HepG2 (cell line): ENCODE results near the gene DENND10. TPM values are rescaled to one million over a fixed set of nuclear protein-coding genes. Genes with fewer than 3 reads are reported as not detected.

Experiments used
- ARID3A ChIP-seq: IDR thresholded peaks from 2 replicates; pipeline ENCODE4 v1.6.1; 2012; ENCODE audit warnings: low read depth, low read length, improper control_type of control experiment
- ATAD3A ChIP-seq: sonication (generic); formaldehyde crosslinking; IDR thresholded peaks from 2 replicates; pipeline ENCODE4 v1.4.0; 2020; ENCODE audit warnings: missing genetic modification reagents
- FOXA3 ChIP-seq: IDR thresholded peaks from 2 replicates; pipeline ENCODE4 v1.6.1; 2016; ENCODE audit warnings: missing genetic modification reagents, missing compliant biosample characterization
- HMGA1 ChIP-seq: sonication (generic); formaldehyde crosslinking; conservative IDR thresholded peaks from 2 replicates; pipeline ENCODE4 v1.4.0; 2020; ENCODE audit warnings: missing genetic modification reagents
- KDM6A ChIP-seq: IDR thresholded peaks from 2 replicates; pipeline ENCODE4 v1.6.1; 2016; ENCODE audit warnings: low read depth
- MYC ChIP-seq: sonication (generic); formaldehyde crosslinking; IDR thresholded peaks from 2 replicates; pipeline ENCODE4 v1.9.0; 2021; ENCODE audit warnings: missing genetic modification reagents, borderline replicate concordance
- NFIB ChIP-seq: sonication (generic); formaldehyde crosslinking; IDR thresholded peaks from 2 replicates; pipeline ENCODE4 v1.9.0; 2021; ENCODE audit warnings: missing genetic modification reagents, mild to moderate bottlenecking, borderline replicate concordance
- PHF5A ChIP-seq: IDR thresholded peaks from one replicate; pipeline ENCODE4 v1.6.1; 2018; ENCODE audit warnings: low read depth, missing genetic modification reagents; ENCODE audit not compliant: unreplicated experiment
- PITX1 ChIP-seq: sonication (generic); formaldehyde crosslinking; IDR thresholded peaks from 2 replicates; pipeline ENCODE4 v1.5.1; 2020; ENCODE audit warnings: mild to moderate bottlenecking, missing genetic modification reagents
- POLR2AphosphoS2 ChIP-seq: IDR thresholded peaks from 2 replicates; pipeline ENCODE4 v1.6.1; 2011; ENCODE audit warnings: low read depth, low read length, improper control_type of control experiment
- RCOR2 ChIP-seq: IDR thresholded peaks from 2 replicates; pipeline ENCODE4 v1.6.1; 2016; ENCODE audit warnings: missing biosample characterization, missing genetic modification reagents
- RFX1 ChIP-seq: fragments of 450-650 bp; IDR thresholded peaks from 2 replicates; pipeline ENCODE4 v1.6.1; 2017
- SMARCE1 ChIP-seq: fragments of 450-650 bp; IDR thresholded peaks from 2 replicates; pipeline ENCODE4 v1.6.1; 2017; ENCODE audit warnings: borderline replicate concordance
- ZFP37 ChIP-seq: sonication (generic); formaldehyde crosslinking; IDR thresholded peaks from 2 replicates; pipeline ENCODE4 v1.4.0; 2020; ENCODE audit warnings: missing genetic modification reagents, borderline replicate concordance
- ZIK1 ChIP-seq: sonication (generic); formaldehyde crosslinking; IDR thresholded peaks from 2 replicates; pipeline ENCODE4 v1.5.0; 2020; ENCODE audit warnings: mild to moderate bottlenecking, low read depth, missing genetic modification reagents, borderline replicate concordance
- ZMYM3 ChIP-seq: sonication (generic); formaldehyde crosslinking; IDR thresholded peaks from 2 replicates; pipeline ENCODE4 v1.5.1; 2020; ENCODE audit warnings: mild to moderate bottlenecking, missing genetic modification reagents
- ZNF230 ChIP-seq: sonication (generic); formaldehyde crosslinking; IDR thresholded peaks from 2 replicates; pipeline ENCODE4 v1.4.0; 2020; ENCODE audit warnings: mild to moderate bottlenecking, missing genetic modification reagents
- ZNF292 ChIP-seq: sonication (generic); formaldehyde crosslinking; IDR thresholded peaks from 2 replicates; pipeline ENCODE4 v1.8.1; 2022; ENCODE audit warnings: mild to moderate bottlenecking, low read depth, missing genetic modification reagents, borderline replicate concordance
- ZNF407 ChIP-seq: sonication (generic); formaldehyde crosslinking; IDR thresholded peaks from one replicate; pipeline ENCODE4 v1.5.1; 2020; ENCODE audit warnings: mild to moderate bottlenecking, missing genetic modification reagents; ENCODE audit errors: not compliant biosample characterization
- ZNF546 ChIP-seq: sonication (generic); formaldehyde crosslinking; conservative IDR thresholded peaks from 2 replicates; pipeline ENCODE4 v1.8.1; 2023; ENCODE audit warnings: mild to moderate bottlenecking, missing genetic modification reagents
- ZNF713 ChIP-seq: sonication (generic); formaldehyde crosslinking; IDR thresholded peaks from 2 replicates; pipeline ENCODE4 v1.4.0; 2020; ENCODE audit warnings: mild to moderate bottlenecking, missing genetic modification reagents
- ZSCAN22 ChIP-seq: sonication (generic); formaldehyde crosslinking; IDR thresholded peaks from 2 replicates; pipeline ENCODE4 v1.4.0; 2020; ENCODE audit warnings: mild to moderate bottlenecking, missing genetic modification reagents
- polyA plus RNA-seq, 8 experiments: library from polyadenylated mRNA; depleted of rRNA in 3 of 8; stranded (reverse) in 7 of 8; unstranded in 1 of 8; fragments of >200 nt; fragmentation: Illumina TruSeq in 4 of 8; extraction: Trizol in 4 of 8; gene quantifications; 2 replicates each; pipeline versions ENCODE4 v1.2.1 to v1.2.3, GENCODE V29; 2011 to 2016; ENCODE audit warnings: low read depth in 4 of 8, missing spikeins in 1 of 8, mixed read lengths in 1 of 8; ENCODE audit not compliant: insufficient read depth in 1 of 8
- total RNA-seq, 5 experiments: library from RNA; depleted of rRNA; stranded (reverse); fragments of >200 nt; fragmentation: Illumina TruSeq; extraction: Trizol; gene quantifications; 2 replicates each; pipeline ENCODE4 v1.2.3, GENCODE V29; 2016; ENCODE audit warnings: low read depth in 1 of 5

The DENND10 gene
- total and polyA plus RNA-seq, 2 of the 13 experiments (the other 11 are each of a cell fraction or from before 2014, with no cell fraction given): 43.7 to 78.8 TPM

DNA sequence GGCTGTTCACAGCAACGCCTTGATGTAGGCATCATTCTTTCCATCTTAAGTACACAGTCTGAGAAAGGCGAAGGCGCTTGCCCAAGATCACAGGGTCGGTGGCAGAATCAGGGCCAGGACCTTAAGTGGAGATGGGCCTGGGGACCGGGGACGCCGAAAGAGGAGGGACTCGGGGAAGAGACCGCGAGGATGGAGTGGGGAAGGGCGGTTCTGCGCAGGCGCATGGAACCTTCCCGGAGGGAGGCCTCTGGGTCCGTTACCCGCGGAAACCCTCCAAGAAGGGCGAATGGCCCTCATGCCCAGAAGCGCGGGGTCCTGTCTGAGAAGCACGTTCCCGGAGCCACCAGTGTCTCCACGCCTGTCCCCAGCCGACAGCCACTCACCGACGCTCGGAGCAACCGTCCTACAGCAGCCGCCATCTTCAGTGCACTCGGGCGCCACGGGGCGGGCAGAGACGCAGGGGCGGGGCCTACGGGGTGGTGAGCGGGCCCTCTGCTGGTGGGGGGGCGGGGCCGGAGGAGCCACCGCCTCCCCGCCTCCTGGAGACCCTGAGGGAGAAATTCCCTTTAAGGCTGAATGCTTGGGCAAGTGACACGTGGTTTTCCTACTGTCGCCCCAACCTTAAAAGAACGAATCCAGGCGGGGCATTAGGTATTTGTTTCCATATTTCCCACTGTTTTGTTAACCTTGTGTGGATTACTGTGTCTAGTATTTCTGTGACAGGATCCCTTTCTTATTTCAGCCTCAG lies 74.6 kb downstream of the DENND10 start, which contains the start of gene PRDX3 (continued):
- peak; percentile 90 for TF ChIP-seq MYC (CRISPR knock-in tag)
- no peak for TF ChIP-seq RCOR2 (CRISPR knock-in tag)
- no peak; the same call in 1 of the 2 replicates for TF ChIP-seq FOXA3 (CRISPR knock-in tag)
- no peak for TF ChIP-seq SMARCE1
- no peak for TF ChIP-seq ZNF230
- no peak for TF ChIP-seq NFIB (CRISPR knock-in tag)
- TF ChIP-seq ZNF546 (CRISPR knock-in tag): no peak
- peak; percentile 75 for TF ChIP-seq PITX1
- TF ChIP-seq ZNF713: peak; percentile 60; the same call in 1 of the 2 replicates
- no peak for TF ChIP-seq HMGA1 (CRISPR knock-in tag)
- TF ChIP-seq ATAD3A (CRISPR knock-in tag): no peak
- TF ChIP-seq ZNF407: no peak
- TF ChIP-seq KDM6A (CRISPR knock-in tag): no peak
- TF ChIP-seq RFX1: no peak
- peak; percentile 63; the same call in 1 of the 2 replicates for TF ChIP-seq ZMYM3 (CRISPR knock-in tag)
- no peak for TF ChIP-seq ARID3A
- TF ChIP-seq ZSCAN22 (CRISPR knock-in tag): no peak
- TF ChIP-seq PHF5A: no peak
- TF ChIP-seq ZFP37: no peak
- peak; percentile 71; the same call in 1 of the 2 replicates for TF ChIP-seq POLR2AphosphoS2
- peak; percentile 71; the same call in 1 of the 2 replicates for TF ChIP-seq ZIK1 (CRISPR knock-in tag)
- no peak for TF ChIP-seq ZNF292 (CRISPR knock-in tag)
